ENCODE measurements around the gene BRD7. TPM values are rescaled to one million over a fixed set of nuclear protein-coding genes. Genes with fewer than 3 reads are reported as not detected.
A peak's percentile ranks its signal among the peaks of the same experiment; 100 is the strongest.

The BRD7 gene
- total RNA-seq (2021) (122 to 132 TPM (median 123 TPM) in 3 replicates), Bru-seq, nascent RNA (percentile 91 among the genes with signal in this experiment)
- long read RNA-seq, experiment 1, full-length matches to known transcripts = 275 of 374 reads
- long read RNA-seq, experiment 1, partial matches to known transcripts = 39 of 374 reads
- long read RNA-seq, experiment 1, other reads (novel, unspliced or antisense) = 60 of 374 reads
- long read RNA-seq, experiment 2, full-length matches to known transcripts = 33 of 124 reads
- long read RNA-seq, experiment 2, partial matches to known transcripts = 57 of 124 reads
- long read RNA-seq, experiment 2, other reads (novel, unspliced or antisense) = 34 of 124 reads
- long read RNA-seq, experiment 3, full-length matches to known transcripts = 8 of 21 reads
- long read RNA-seq, experiment 3, partial matches to known transcripts = 10 of 21 reads
- long read RNA-seq, experiment 3, other reads (novel, unspliced or antisense) = 3 of 21 reads

GRCh38 chr16:50368410-50369132 is at the start of gene BRD7:
BRD7 (minus strand) TSS chr16:50368988; CDS start chr16:50368774, 214 bp downstream.
- peak within 1 kb of the TSS; percentile 98 for H3K4me3 Mint-ChIP-seq
- peaks cover 27% of the 10 kb centered on the region for H3K36me3 Mint-ChIP-seq
- TF ChIP-seq JAZF1 (CRISPR knock-in tag; IDR thresholded peaks at IDR 0.05) = no peak
- 0 out of 2 replicates have a peak, but pooled peaks have one; percentile 12 for TF ChIP-seq HMGXB4 (CRISPR knock-in tag; IDR thresholded peaks at IDR 0.05)
- TF ChIP-seq TEAD4 (CRISPR knock-in tag; IDR thresholded peaks at IDR 0.05) = no peak
- TF ChIP-seq GTF2I (CRISPR knock-in tag; conservative IDR thresholded peaks at IDR 0.05) = no peak
- no peak for TF ChIP-seq ZNF512 (CRISPR knock-in tag; IDR thresholded peaks at IDR 0.05; ENCODE audit: borderline replicate concordance)
- TF ChIP-seq ARID4B (CRISPR knock-in tag; IDR thresholded peaks at IDR 0.05; ENCODE audit: borderline replicate concordance) = no peak
- TF ChIP-seq ZNF138 (CRISPR knock-in tag; conservative IDR thresholded peaks at IDR 0.05) = no peak
- no peak for TF ChIP-seq ZMAT4 (CRISPR knock-in tag; IDR thresholded peaks at IDR 0.05)
- no peak for TF ChIP-seq USF1 (CRISPR knock-in tag; IDR thresholded peaks at IDR 0.05)
- no peak for TF ChIP-seq OVOL2 (CRISPR knock-in tag; IDR thresholded peaks at IDR 0.05; ENCODE audit: borderline replicate concordance)
- no peak for TF ChIP-seq PRRX2 (CRISPR knock-in tag; IDR thresholded peaks at IDR 0.05)
- TF ChIP-seq EMX1 (CRISPR knock-in tag; IDR thresholded peaks at IDR 0.05) = no peak
- peak; percentile 61 for TF ChIP-seq CTCF (IDR thresholded peaks at IDR 0.05)
- TF ChIP-seq IRF1 (CRISPR knock-in tag; IDR thresholded peaks at IDR 0.05) = no peak
- H3K9me3 Mint-ChIP-seq = no peaks in the 10 kb centered on the region
- peak; percentile 51 for DNase-seq (ENCODE audit: low spot score)
- ATAC-seq = peak; percentile 68
- H3K27ac Mint-ChIP-seq = peak within 1 kb of the TSS; percentile 83
- ChIA-PET POLR2A (no interaction called here), CTCF (interaction anchor here (0.6 to 2.2 kb wide), 19 partner anchors 8 to 438 kb away, joined by 3 to 9 read pairs (median 4); no protein-coding TSS in a partner anchor)
- H3K27me3 Mint-ChIP-seq (ENCODE audit: low read depth) = no peaks in the 10 kb centered on the region
- H3K4me1 Mint-ChIP-seq = peaks cover 17% of the 10 kb centered on the region
